Fibroblast of villous mesenchyme (primary cell): Measurements from ENCODE around the gene RHEB. TPM values are rescaled to one million over a fixed set of nuclear protein-coding genes. Genes with fewer than 3 reads are reported as not detected.
"Not testable (repeated sequence)": the region's sequence is repeated elsewhere in the genome, so short reads cannot be mapped to it uniquely, and the experiment has no call there.

Source experiments
- DNase-seq: peaks from one replicate; pipeline ENCODE4 v3.0.0-alpha.2; 2010; ENCODE audit warnings: low read depth
- H3K4me3 ChIP-seq: 2 replicates; pipeline ENCODE4 v1.5.1; 2011; ENCODE audit warnings: low read depth, mild to moderate bottlenecking, low read length
- CTCF ChIP-seq: IDR thresholded peaks from 2 replicates; pipeline ENCODE4 v1.5.1; 2012; ENCODE audit warnings: low read depth, mild to moderate bottlenecking, low read length; ENCODE audit not compliant: insufficient read depth
- total RNA-seq: library from RNA; depleted of rRNA; stranded (reverse); fragments of >200 nt; gene quantifications from 2 replicates; pipeline ENCODE4 v1.2.3, GENCODE V29; 2012

RHEB gene
- total RNA-seq, 1 donor = 79.5 TPM

DNA sequence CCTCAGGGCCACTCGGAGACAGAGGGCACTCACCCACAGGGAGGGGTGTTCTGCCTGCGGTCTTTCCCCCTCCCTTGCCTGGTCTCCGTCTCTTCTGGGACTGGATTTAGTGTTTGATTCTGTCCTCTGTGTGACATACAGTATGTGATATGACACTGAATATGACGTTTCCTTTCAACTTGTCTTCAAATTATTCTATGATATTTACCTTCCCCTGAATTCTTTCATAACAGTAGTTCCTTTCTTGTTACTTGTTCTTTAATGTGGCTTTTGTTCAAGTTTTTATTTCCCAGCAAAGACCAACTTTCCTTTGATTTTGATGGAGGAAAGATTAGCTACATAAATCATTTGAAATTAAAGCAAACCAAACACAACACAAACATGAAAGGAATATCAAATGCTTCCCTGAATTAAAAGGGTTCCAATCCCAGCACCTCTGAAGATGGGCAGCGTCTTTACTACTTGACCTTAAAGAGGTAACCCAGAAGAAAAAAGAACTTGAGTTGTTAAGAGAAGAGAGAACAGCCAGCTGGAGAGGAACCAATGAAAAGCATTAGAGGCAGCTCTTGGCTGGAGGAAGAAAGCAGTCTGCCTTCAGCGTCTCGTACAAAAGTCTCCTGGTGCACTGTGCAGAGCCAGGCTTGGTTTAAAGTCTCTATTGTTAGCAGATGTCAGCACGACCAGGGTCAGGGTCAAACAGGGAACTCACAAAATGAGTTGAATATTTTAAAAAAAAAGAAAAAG is 18.3 kb upstream of the RHEB start:
- no peak for TF ChIP-seq CTCF
- peak; percentile 16 for DNase-seq
- no peak overlapping the region for H3K4me3 ChIP-seq

GRCh38 chr7:151536178-151536577 is 16.5 kb upstream of the RHEB start:
- not testable (repeated sequence) for H3K4me3 ChIP-seq, DNase-seq

- DNase-seq = no peak
- H3K4me3 ChIP-seq = no peak overlapping the region
- TF ChIP-seq CTCF = no peak
Measured at GRCh38 chr7:151529842-151530241, 10.1 kb upstream of the RHEB start.

GRCh38 chr7:151524845-151525244 is 5.2 kb upstream of the RHEB start:
- DNase-seq = no peak
- no peak for TF ChIP-seq CTCF
- H3K4me3 ChIP-seq = no peak overlapping the region

- no peak for DNase-seq
- TF ChIP-seq CTCF = no peak
- H3K4me3 ChIP-seq = no peak overlapping the region
Measured at GRCh38 chr7:151524331-151524730, 4.6 kb upstream of the RHEB start.

DNA sequence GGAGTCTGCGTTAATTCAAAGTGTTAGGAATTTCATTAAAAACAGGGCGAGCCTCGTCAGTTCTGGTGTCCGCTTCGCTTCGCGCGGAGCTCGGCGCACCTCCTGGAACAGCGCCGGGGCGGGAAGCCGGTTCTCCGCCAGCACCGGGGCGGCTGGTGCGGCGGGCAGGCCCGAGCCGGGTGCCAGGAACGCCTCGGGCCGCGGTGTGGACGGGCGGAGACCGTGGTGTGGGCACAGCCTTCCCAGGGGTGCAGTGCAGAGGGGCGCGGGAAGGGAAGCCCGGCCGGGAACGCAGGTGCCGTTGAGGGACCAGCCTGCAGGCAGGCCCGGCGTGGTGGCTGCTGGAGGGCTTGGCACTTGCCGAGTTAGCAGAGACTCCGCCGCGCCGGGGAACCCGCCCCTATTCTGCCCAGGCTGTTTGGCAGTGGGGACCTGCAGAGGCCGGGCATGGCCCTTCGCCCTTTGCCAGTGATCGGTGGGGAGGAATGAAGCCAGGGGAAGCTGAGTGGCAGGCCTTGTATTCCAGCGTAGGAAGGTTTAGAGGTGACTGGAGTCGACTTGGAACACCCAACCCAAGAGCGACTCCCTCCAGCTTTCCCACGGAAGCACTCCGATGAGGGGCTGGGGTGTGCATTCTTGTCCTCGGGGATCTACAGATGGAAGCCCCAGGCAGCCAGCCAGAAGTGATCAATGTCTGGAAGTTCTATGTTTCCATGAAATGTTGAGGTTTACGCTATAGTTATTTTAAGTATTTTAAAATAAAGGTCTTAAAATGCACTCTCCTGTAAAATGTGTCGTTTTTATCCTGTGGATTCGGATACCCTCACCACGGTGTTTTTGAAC is 945 bp upstream of the RHEB start:
- H3K4me3 ChIP-seq = peak overlapping the region; percentile 63
- no peak for TF ChIP-seq CTCF
- DNase-seq = no peak

DNA sequence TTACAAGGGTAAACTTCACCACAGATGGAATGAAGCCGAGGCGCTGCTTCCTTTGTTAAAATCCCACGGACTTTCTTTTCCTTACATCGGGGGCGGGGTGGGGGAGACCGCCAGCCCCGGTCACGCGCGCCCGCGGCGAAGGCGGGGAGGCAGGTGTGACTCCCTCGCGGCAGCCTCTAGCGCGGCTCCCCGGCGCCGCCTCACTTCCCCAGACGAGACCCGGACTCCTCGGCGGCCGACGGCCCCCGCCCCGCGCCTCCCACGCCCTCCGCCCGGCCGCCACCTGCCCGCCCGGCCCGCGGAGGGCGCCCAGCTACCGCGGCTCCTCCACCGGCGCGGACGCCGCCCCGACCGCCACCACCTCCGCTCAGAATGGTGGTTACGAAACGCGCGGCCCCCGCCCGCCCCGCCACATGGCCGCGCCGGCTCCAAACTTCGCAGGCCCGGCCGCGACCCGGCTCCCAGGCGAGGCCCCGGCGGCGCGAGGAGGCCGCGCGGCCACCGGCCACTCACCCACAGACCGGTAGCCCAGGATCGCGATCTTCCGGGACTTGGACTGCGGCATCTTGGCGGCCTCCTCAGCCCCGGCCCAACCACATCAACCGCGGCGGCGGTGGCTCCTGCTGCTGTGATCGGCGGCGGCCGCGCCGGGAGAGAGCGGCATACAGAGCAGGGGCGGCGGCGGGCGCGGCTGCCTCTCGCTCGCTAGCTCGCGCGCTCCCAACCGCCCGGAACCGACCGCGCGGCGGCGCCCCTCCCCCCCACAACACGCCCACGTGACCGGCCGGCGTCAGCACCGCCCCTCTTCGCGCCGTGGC is 539 bp downstream of the RHEB start:
- DNase-seq = peak; percentile 44

More for the DNA sequence above, 539 bp downstream of the RHEB start:
- peak overlapping the region; percentile 74 for H3K4me3 ChIP-seq
